ENCODE data around the gene NAV2.

NAV2 gene

GRCh38 chr11:19763330-19763729, 50.7 kb downstream of the NAV2 start:
- Mint-ChIP-seq H3K9me3 (no peaks in the 10 kb centered on the region), H3K27ac (no peak overlapping the region), H3K36me3 (ENCODE audit: low read depth) (no peaks in the 10 kb centered on the region), H3K4me1 (ENCODE audit: low read depth) (no peaks in the 10 kb centered on the region), H3K4me3 (no peak overlapping the region), H3K27me3 (ENCODE audit: low read depth) (peaks cover 19% of the 10 kb centered on the region)

- Mint-ChIP-seq H3K4me1 (ENCODE audit: low read depth) (no peaks in the 10 kb centered on the region), H3K27me3 (ENCODE audit: low read depth) (peaks cover 23% of the 10 kb centered on the region), H3K9me3 (no peaks in the 10 kb centered on the region), H3K36me3 (ENCODE audit: low read depth) (no peaks in the 10 kb centered on the region), H3K4me3 (no peak overlapping the region), H3K27ac (no peak overlapping the region)
These were observed 53.6 kb downstream of the NAV2 start for GRCh38 chr11:19766206-19766605.

GRCh38 chr11:19766810-19767209, 54.2 kb downstream of the NAV2 start:
- Mint-ChIP-seq H3K9me3 (no peaks in the 10 kb centered on the region), H3K4me1 (ENCODE audit: low read depth) (no peaks in the 10 kb centered on the region), H3K27ac (no peak overlapping the region), H3K4me3 (no peak overlapping the region), H3K27me3 (ENCODE audit: low read depth) (peaks cover 23% of the 10 kb centered on the region), H3K36me3 (ENCODE audit: low read depth) (no peaks in the 10 kb centered on the region)

- Mint-ChIP-seq H3K4me1 (ENCODE audit: low read depth) (no peaks in the 10 kb centered on the region), H3K27me3 (ENCODE audit: low read depth) (peaks cover 24% of the 10 kb centered on the region)
These were observed 55.1 kb downstream of the NAV2 start for GRCh38 chr11:19767627-19768151.

GRCh38 chr11:19768197-19768596, 55.6 kb downstream of the NAV2 start:
- H3K9me3 Mint-ChIP-seq: no peaks in the 10 kb centered on the region
- H3K27ac Mint-ChIP-seq: no peak overlapping the region
- no peaks in the 10 kb centered on the region for H3K36me3 Mint-ChIP-seq (ENCODE audit: low read depth)
- H3K27me3 Mint-ChIP-seq (ENCODE audit: low read depth): peaks cover 27% of the 10 kb centered on the region
- H3K4me1 Mint-ChIP-seq (ENCODE audit: low read depth): no peaks in the 10 kb centered on the region
- no peak overlapping the region for H3K4me3 Mint-ChIP-seq

More at GRCh38 chr11:19767627-19768151, 55.1 kb downstream of the NAV2 start:
- Mint-ChIP-seq H3K36me3 (ENCODE audit: low read depth) (no peaks in the 10 kb centered on the region), H3K27ac (no peak overlapping the region), H3K4me3 (no peak overlapping the region), H3K9me3 (no peaks in the 10 kb centered on the region)

GRCh38 chr11:19768815-19769214, 56.2 kb downstream of the NAV2 start:
- Mint-ChIP-seq H3K4me1 (ENCODE audit: low read depth) (no peaks in the 10 kb centered on the region), H3K36me3 (ENCODE audit: low read depth) (no peaks in the 10 kb centered on the region), H3K9me3 (no peaks in the 10 kb centered on the region), H3K4me3 (no peak overlapping the region), H3K27me3 (ENCODE audit: low read depth) (peaks cover 28% of the 10 kb centered on the region), H3K27ac (no peak overlapping the region)

- Mint-ChIP-seq H3K27ac (no peak overlapping the region), H3K27me3 (ENCODE audit: low read depth) (peaks cover 34% of the 10 kb centered on the region), H3K9me3 (no peaks in the 10 kb centered on the region), H3K4me3 (no peak overlapping the region), H3K36me3 (ENCODE audit: low read depth) (no peaks in the 10 kb centered on the region), H3K4me1 (ENCODE audit: low read depth) (no peaks in the 10 kb centered on the region)
These were observed 57.2 kb downstream of the NAV2 start for GRCh38 chr11:19769820-19770219.

GRCh38 chr11:19770277-19770676, 57.6 kb downstream of the NAV2 start:
- H3K27ac Mint-ChIP-seq: no peak overlapping the region
- peaks cover 36% of the 10 kb centered on the region for H3K27me3 Mint-ChIP-seq (ENCODE audit: low read depth)
- H3K4me1 Mint-ChIP-seq (ENCODE audit: low read depth): no peaks in the 10 kb centered on the region
- H3K36me3 Mint-ChIP-seq (ENCODE audit: low read depth): no peaks in the 10 kb centered on the region
- H3K9me3 Mint-ChIP-seq: no peaks in the 10 kb centered on the region
- no peak overlapping the region for H3K4me3 Mint-ChIP-seq

GRCh38 chr11:19771463-19771862, 58.8 kb downstream of the NAV2 start:
- Mint-ChIP-seq H3K9me3 (no peaks in the 10 kb centered on the region), H3K27me3 (ENCODE audit: low read depth) (peaks cover 41% of the 10 kb centered on the region), H3K4me1 (ENCODE audit: low read depth) (no peaks in the 10 kb centered on the region), H3K4me3 (no peak overlapping the region), H3K36me3 (ENCODE audit: low read depth) (no peaks in the 10 kb centered on the region), H3K27ac (no peak overlapping the region)

GRCh38 chr11:19772480-19772879, 59.8 kb downstream of the NAV2 start:
- peaks cover 47% of the 10 kb centered on the region for H3K27me3 Mint-ChIP-seq (ENCODE audit: low read depth)

GRCh38 chr11:19774329-19774728, 61.7 kb downstream of the NAV2 start:
- Mint-ChIP-seq H3K27ac (no peak overlapping the region), H3K27me3 (ENCODE audit: low read depth) (peaks cover 65% of the 10 kb centered on the region), H3K36me3 (ENCODE audit: low read depth) (no peaks in the 10 kb centered on the region), H3K4me3 (no peak overlapping the region), H3K4me1 (ENCODE audit: low read depth) (peaks cover 6% of the 10 kb centered on the region), H3K9me3 (no peaks in the 10 kb centered on the region)

More at GRCh38 chr11:19772480-19772879, 59.8 kb downstream of the NAV2 start:
- Mint-ChIP-seq H3K4me1 (ENCODE audit: low read depth) (peaks cover under 1% of the 10 kb centered on the region), H3K4me3 (no peak overlapping the region), H3K36me3 (ENCODE audit: low read depth) (no peaks in the 10 kb centered on the region), H3K27ac (no peak overlapping the region), H3K9me3 (no peaks in the 10 kb centered on the region)

GRCh38 chr11:19774817-19775580, 62.4 kb downstream of the NAV2 start:
- no peaks in the 10 kb centered on the region for H3K36me3 Mint-ChIP-seq (ENCODE audit: low read depth)
- H3K4me1 Mint-ChIP-seq (ENCODE audit: low read depth): peaks cover 6% of the 10 kb centered on the region
- peaks cover 68% of the 10 kb centered on the region for H3K27me3 Mint-ChIP-seq (ENCODE audit: low read depth)
- no peak overlapping the region for H3K27ac Mint-ChIP-seq
- H3K4me3 Mint-ChIP-seq: no peak overlapping the region
- no peaks in the 10 kb centered on the region for H3K9me3 Mint-ChIP-seq

- Mint-ChIP-seq H3K4me3 (no peak overlapping the region), H3K36me3 (ENCODE audit: low read depth) (no peaks in the 10 kb centered on the region), H3K9me3 (no peaks in the 10 kb centered on the region), H3K27ac (no peak overlapping the region), H3K4me1 (ENCODE audit: low read depth) (peaks cover 6% of the 10 kb centered on the region), H3K27me3 (ENCODE audit: low read depth) (peaks cover 74% of the 10 kb centered on the region)
These were observed 63.0 kb downstream of the NAV2 start for GRCh38 chr11:19775622-19776021.

- H3K36me3 Mint-ChIP-seq (ENCODE audit: low read depth): no peaks in the 10 kb centered on the region
- H3K27me3 Mint-ChIP-seq (ENCODE audit: low read depth): peaks cover 76% of the 10 kb centered on the region
- H3K27ac Mint-ChIP-seq: no peak overlapping the region
- H3K4me3 Mint-ChIP-seq: no peak overlapping the region
- H3K9me3 Mint-ChIP-seq: no peaks in the 10 kb centered on the region
- H3K4me1 Mint-ChIP-seq (ENCODE audit: low read depth): peaks cover 6% of the 10 kb centered on the region
These were observed 64.4 kb downstream of the NAV2 start for GRCh38 chr11:19777039-19777376.

GRCh38 chr11:19777377-19778102, 64.9 kb downstream of the NAV2 start:
- no peaks in the 10 kb centered on the region for H3K9me3 Mint-ChIP-seq
- no peak overlapping the region for H3K27ac Mint-ChIP-seq
- H3K4me1 Mint-ChIP-seq (ENCODE audit: low read depth): peaks cover 6% of the 10 kb centered on the region
- H3K27me3 Mint-ChIP-seq (ENCODE audit: low read depth): peaks cover 76% of the 10 kb centered on the region
- H3K36me3 Mint-ChIP-seq (ENCODE audit: low read depth): no peaks in the 10 kb centered on the region
- H3K4me3 Mint-ChIP-seq: peak overlapping the region; percentile 33

Measured in T-helper 1 cell treated with Interleukin-12 subunit alpha and Interleukin-12 subunit beta and Interleukin-4 antibody, amounts not matched to agents 30 μg/mL and 1 μg/mL, for 36 hours (primary cell).